ENCODE data around the gene NRM.

Gene NRM

DNA sequence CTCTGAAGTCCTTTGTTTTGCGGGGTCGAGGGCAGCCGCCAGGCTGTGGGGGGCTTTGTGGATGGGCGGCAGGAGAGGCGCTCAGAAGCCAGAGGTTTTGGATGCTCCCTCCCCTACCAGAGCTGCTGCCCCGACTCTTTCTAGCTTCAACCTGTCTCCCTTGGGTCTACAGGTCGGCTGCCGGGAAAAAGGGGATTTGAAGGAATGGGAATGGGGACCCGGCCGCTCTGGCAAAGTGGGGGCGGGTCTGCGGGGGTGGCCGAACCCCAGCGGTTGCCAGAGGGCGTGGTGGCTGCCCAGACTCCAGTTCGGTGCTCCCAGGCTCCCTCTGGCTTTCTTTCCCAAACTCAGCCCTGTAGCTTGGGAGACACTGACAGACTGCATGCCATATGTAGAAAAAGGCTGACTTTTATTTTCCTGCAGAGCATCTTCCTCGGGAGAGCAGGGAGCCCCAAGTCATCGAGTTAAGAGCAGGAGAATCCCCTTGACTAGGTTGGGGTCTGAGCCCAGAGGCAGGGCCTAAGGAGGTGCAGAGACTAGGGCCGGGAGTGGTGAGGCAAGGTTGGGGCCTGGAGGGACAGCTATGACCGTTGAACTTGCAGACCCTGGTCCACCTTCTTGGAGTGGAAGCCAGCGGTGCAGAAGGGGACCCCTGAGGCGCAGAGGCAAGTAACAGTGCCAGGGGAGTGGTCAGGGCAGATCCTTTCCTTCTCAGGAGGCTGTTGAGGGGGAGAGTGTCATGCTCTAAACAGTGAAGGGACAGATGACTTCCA is 2.9 kb downstream of the NRM start:
- DNase-seq: no peak

GRCh38 chr6:30686908-30687658 is 3.7 kb downstream of the NRM start:
- peak; percentile 87 for DNase-seq

- DNase-seq: peak; percentile 83
Observed at GRCh38 chr6:30686009-30686907, 4.5 kb downstream of the NRM start, which contains the start of gene PPP1R18. Gene PPP1R18, minus strand, starts transcription at chr6:30686645. Its CDS starts 627 bp downstream, at chr6:30686018.

- DNase-seq: no peak
Observed at GRCh38 chr6:30685157-30686008, 5.4 kb downstream of the NRM start.

DNA sequence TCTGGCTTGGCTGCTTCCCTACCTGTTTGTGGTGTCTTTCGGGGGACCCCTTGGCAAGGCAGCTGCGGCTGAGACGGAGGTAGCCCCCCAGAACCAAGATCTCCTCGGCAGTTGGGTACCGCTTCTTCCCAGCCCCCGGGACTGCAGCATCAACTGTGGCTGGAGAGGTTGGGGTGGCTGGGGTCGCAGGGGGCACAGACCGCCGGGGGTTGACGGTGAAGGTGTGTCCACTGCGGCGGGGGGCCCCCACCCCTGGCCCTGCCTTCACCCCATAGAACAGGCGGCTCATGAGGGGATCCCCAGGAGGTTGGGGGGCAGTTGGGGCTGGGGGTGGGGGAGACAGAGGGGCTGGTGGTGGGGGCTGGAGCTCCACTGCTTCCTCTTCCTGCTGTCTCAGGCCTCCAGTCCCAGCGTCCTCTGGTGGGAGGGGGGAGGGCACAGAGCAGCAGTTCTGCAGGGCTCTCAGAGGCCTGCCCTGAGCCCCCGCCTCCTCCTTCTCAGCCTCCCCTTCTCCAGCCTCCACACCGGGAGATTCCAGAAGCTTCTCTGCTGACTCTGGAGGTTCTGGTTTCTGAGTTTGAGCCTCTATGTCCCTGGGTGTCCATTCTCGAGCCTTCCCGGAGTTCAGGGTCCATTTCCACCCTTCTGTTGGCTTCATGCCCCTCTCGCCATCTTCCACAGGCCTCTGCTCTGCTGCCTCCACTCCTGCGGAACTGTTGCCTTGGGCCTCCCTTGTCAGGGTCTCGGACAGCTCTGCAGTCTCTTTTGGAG is 6.2 kb downstream of the NRM start:
- peak; percentile 58 for DNase-seq

GRCh38 chr6:30683980-30684338 is 6.8 kb downstream of the NRM start:
- DNase-seq: no peak

GRCh38 chr6:30683183-30683979 is 7.4 kb downstream of the NRM start:
- no peak for DNase-seq

- DNase-seq: peak; percentile 89
Observed at GRCh38 chr6:30682143-30683117, 8.4 kb downstream of the NRM start.

GRCh38 chr6:30681766-30682142 is 9.0 kb downstream of the NRM start:
- no peak for DNase-seq

GRCh38 chr6:30679765-30680535 is 10.8 kb downstream of the NRM start:
- no peak for DNase-seq

GRCh38 chr6:30678964-30679726 is 11.6 kb downstream of the NRM start:
- DNase-seq: peak; percentile 89

DNA sequence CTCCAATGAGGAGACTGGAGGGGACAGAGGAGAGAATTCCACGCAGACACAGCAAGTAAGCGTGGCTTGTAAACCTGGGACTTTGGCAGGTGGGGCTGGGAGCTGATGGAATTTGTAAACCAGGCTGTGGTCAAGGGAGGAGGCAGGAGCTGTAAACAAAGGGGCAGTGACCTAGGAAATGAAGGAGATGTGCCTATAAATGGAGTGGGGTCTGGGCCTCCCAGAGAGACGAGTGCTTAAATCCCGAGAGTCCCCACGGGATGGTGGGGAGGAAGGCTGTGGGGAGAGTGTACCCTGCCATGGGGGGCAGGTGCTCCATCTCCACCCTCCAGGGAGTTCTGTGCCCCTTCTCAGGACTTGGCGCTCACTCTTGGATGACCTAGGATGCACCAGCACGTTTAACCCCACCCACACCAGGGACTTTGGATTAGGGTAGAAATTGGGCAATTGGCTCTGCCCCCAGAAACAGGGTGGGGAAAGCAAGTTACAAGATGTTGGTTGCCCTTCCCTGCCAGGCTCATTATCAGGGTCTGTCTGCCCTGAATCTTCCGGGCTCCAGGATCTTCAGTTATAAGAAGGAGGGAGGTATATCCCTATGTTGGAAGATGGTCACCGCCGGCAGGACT is 14.0 kb downstream of the NRM start:
- DNase-seq: no peak

DNA sequence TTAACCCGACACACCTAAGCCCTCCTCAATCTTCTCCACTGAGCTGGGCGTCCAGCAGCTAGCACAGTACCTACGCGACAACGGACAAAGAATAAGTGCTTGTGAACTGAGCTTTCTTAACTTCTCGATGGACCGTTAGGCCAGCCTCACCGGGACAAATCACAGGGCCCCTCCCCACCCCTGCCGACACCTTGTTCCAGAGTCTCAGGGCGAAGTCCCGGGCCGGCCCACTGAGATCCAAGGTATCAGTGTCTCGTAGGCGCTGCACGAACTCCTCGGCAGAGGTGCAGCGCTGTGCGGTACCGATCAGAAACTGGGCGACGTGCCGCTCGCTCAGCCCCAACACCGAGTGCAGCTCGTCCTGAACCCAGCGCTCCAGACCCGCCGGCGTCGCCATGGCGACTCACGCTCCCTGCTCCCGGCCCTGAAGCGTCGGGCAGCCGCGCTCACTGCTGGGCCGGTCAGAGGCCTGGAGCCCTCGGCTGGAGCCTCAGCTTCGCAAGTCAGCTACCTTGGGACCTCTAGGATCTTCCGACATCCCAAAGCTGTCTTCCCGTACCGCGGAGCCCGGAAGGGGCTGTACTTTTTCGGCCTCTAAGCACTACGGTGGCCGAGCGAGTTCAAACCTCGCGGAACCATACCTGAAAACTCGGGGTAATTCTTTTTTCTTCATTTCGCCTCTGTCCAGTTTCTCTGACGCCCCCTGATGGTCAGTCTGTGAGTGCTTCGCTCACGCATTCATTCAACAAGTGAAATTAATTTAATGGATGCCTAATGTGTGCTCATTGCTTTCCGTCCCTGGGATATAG is 18.1 kb downstream of the NRM start, which contains the start of gene DHX16:
TSS of gene DHX16 (minus strand) at position 562 of the 809 bp plus-strand sequence. CDS start at position 397, 165 bp downstream.
- DNase-seq: peak; percentile 89

GRCh38 chr6:30670760-30671527 is 19.8 kb downstream of the NRM start:
- DNase-seq: no peak

DNA sequence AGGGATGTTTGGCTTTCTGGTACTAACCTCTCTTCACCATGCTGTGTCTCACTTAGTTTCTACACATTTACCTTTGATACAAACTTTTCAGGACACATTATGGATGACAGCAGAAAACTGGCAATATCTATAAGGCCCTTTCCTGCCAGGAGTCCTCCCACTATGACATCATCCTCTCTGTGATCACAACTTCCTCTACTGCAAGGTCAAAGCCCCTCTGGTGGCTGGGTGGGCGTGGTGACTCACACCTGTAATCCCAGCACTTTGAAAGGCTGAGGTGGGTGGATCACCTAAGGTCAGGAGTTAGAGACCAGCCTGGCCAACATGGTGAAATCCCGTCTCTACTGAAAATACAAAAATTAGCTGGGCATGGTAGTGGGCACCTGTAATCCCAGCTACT is 24.5 kb downstream of the NRM start:
- DNase-seq: peak; percentile 61

Measured in stimulated activated CD4-positive, alpha-beta T cell treated with anti-CD3 and anti-CD28 coated beads, Interleukin-1b, Interleukin-23, amount 100 ng/mL, for 48 hours (primary cell).